CD4-positive, alpha-beta T cell (primary cell): ENCODE results near the gene WDR59. TPM values are rescaled to one million over a fixed set of nuclear protein-coding genes. Genes with fewer than 3 reads are reported as not detected.

Experiments used
- ATAC-seq: fragments of 200-7000 bp; cut with Tn5 transposase; one replicate; pipeline ENCODE4 v1.10.0; 2022; ENCODE audit warnings: mild to moderate bottlenecking; ENCODE audit not compliant: poor library complexity
- CTCF ChIA-PET: fragments of 350-600 bp; sonication (Branson Sonifier 250); formaldehyde crosslinking; loops from one replicate; lab custom pipeline; 2021; ENCODE audit warnings: antibody characterized with exemption, inconsistent platforms; lab: Charles Lee
- POLR2A ChIA-PET: fragments of 350-600 bp; sonication (Branson Sonifier 250); formaldehyde crosslinking; loops from one replicate; lab custom pipeline; 2021; ENCODE audit warnings: antibody characterized with exemption, inconsistent platforms; lab: Charles Lee
- DNase-seq, 14 experiments: peaks; one replicate each; pipeline ENCODE4 v3.0.0-alpha.2; 2013 to 2020; ENCODE audit warnings: mixed read lengths in 2 of 14
- H3K27ac ChIP-seq, 2 donors: one replicate each; pipeline versions ENCODE4 v1.5.1 to v1.7.0; 2013; ENCODE audit warnings: low read length in 2 of 2, low read depth in 1 of 2, mild to moderate bottlenecking in 1 of 2
- H3K27me3 ChIP-seq, 2 experiments: 1 replicate in 1 of 2; 2 replicates in 1 of 2; pipeline versions ENCODE4 v1.6.1 to v1.7.0; 2013; ENCODE audit warnings: low read length in 2 of 2, control low read depth in 1 of 2, mild to moderate bottlenecking in 1 of 2, moderate library complexity in 1 of 2; ENCODE audit not compliant: insufficient read depth in 2 of 2, control insufficient read depth in 1 of 2
- H3K36me3 ChIP-seq: one replicate; pipeline ENCODE4 v1.6.1; 2013; ENCODE audit warnings: low read length, control low read depth; ENCODE audit not compliant: insufficient read depth
- H3K4me1 ChIP-seq: one replicate; pipeline ENCODE4 v1.6.1; 2013; ENCODE audit warnings: low read length, control low read depth; ENCODE audit not compliant: insufficient read depth
- H3K4me3 ChIP-seq: one replicate; pipeline ENCODE4 v1.5.1; 2013; ENCODE audit warnings: mild to moderate bottlenecking, low read length, moderate library complexity
- H3K9me3 ChIP-seq, 2 experiments: 1 replicate in 1 of 2; 2 replicates in 1 of 2; pipeline versions ENCODE4 v1.6.1 to v1.7.0; 2013; ENCODE audit warnings: low read length in 2 of 2, mild to moderate bottlenecking in 2 of 2, control low read depth in 1 of 2, moderate library complexity in 1 of 2; ENCODE audit not compliant: control insufficient read depth in 1 of 2, insufficient read depth in 1 of 2
- H3K27ac Mint-ChIP-seq: one replicate; pipeline ENCODE4 v1.8.0; 2020; ENCODE audit warnings: mixed read lengths
- H3K27me3 Mint-ChIP-seq: one replicate; pipeline ENCODE4 v1.8.0; 2021; ENCODE audit warnings: mixed read lengths
- H3K36me3 Mint-ChIP-seq: one replicate; pipeline ENCODE4 v1.8.0; 2021; ENCODE audit warnings: low read depth, mixed read lengths
- H3K4me1 Mint-ChIP-seq: one replicate; pipeline ENCODE4 v1.8.0; 2021; ENCODE audit warnings: low read depth, mixed read lengths
- H3K4me3 Mint-ChIP-seq: one replicate; pipeline ENCODE4 v1.8.0; 2020; ENCODE audit warnings: mild to moderate bottlenecking, mixed read lengths
- H3K9me3 Mint-ChIP-seq: one replicate; pipeline ENCODE4 v1.8.0; 2020; ENCODE audit warnings: mixed read lengths
- intact Hi-C, 2 experiments: fragments of 100-400 bp; cut with DNase I in 1 of 2; cut with micrococcal nuclease in 1 of 2; formaldehyde crosslinking; loops; one replicate each; pipeline versions ENCODE4 v1.15.1 to v1.9.0; 2023 to 2025; cut with DNase I, micrococcal nuclease
- total RNA-seq, 174 experiments: library from RNA in 2 of 174; stranded (reverse) in 2 of 174; gene quantifications; one replicate each; pipeline ENCODE4 v1.2.3 and lab custom pipeline; 2021 to 2026
- TF ChIP-seq, protein P1 (sequence below): fragments of 200-600 bp; IDR thresholded peaks from one replicate; pipeline ENCODE4 v1.8.0; 2022; ENCODE audit warnings: antibody characterized with exemption, mild to moderate bottlenecking

The WDR59 gene
- total RNA-seq, 2 experiments from 2014 or later: 60.2 to 67.2 TPM

GRCh38 chr16:74837056-74837455 lies 147.9 kb downstream of the WDR59 start:
- no peaks in the 10 kb centered on the region for H3K4me1 Mint-ChIP-seq
- ChIA-PET POLR2A (no interaction called here), CTCF (no interaction called here)
- Histone ChIP-seq H3K36me3 (no peaks in the 10 kb centered on the region), H3K9me3 (no peaks in the 10 kb centered on the region), H3K4me3 (no peak overlapping the region), H3K4me1 (no peaks in the 10 kb centered on the region), H3K27ac (no peak overlapping the region), H3K27me3 (no peaks in the 10 kb centered on the region)
- no peaks in the 10 kb centered on the region for H3K36me3 Mint-ChIP-seq
- H3K27me3 Mint-ChIP-seq: no peaks in the 10 kb centered on the region
- no peak overlapping the region for H3K27ac Mint-ChIP-seq
- DNase-seq (no peak), ATAC-seq (no peak)
- no peaks in the 10 kb centered on the region for H3K9me3 Mint-ChIP-seq
- TF ChIP-seq, protein P1, sequence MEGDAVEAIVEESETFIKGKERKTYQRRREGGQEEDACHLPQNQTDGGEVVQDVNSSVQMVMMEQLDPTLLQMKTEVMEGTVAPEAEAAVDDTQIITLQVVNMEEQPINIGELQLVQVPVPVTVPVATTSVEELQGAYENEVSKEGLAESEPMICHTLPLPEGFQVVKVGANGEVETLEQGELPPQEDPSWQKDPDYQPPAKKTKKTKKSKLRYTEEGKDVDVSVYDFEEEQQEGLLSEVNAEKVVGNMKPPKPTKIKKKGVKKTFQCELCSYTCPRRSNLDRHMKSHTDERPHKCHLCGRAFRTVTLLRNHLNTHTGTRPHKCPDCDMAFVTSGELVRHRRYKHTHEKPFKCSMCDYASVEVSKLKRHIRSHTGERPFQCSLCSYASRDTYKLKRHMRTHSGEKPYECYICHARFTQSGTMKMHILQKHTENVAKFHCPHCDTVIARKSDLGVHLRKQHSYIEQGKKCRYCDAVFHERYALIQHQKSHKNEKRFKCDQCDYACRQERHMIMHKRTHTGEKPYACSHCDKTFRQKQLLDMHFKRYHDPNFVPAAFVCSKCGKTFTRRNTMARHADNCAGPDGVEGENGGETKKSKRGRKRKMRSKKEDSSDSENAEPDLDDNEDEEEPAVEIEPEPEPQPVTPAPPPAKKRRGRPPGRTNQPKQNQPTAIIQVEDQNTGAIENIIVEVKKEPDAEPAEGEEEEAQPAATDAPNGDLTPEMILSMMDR: no peak
- no peak overlapping the region for H3K4me3 Mint-ChIP-seq
- intact Hi-C loops: no loop called here

GRCh38 chr16:74836111-74836671 lies 148.7 kb downstream of the WDR59 start:
- H3K4me1 Mint-ChIP-seq: no peaks in the 10 kb centered on the region

GRCh38 chr16:74832228-74832627 lies 152.7 kb downstream of the WDR59 start:
- CTCF ChIA-PET: no interaction called here
- Mint-ChIP-seq H3K4me3 (no peak overlapping the region), H3K27ac (no peak overlapping the region), H3K4me1 (no peaks in the 10 kb centered on the region), H3K27me3 (no peaks in the 10 kb centered on the region), H3K36me3 (peaks cover 7% of the 10 kb centered on the region), H3K9me3 (peaks cover 7% of the 10 kb centered on the region)
- no peak overlapping the region for H3K4me3 ChIP-seq
- peaks cover 9 to 18% of the 10 kb centered on the region in 2 experiments for H3K9me3 ChIP-seq
- TF ChIP-seq, protein P1: no peak
- no peak for DNase-seq
- POLR2A ChIA-PET: no interaction called here
- ATAC-seq: no peak
- intact Hi-C loops: no loop called here
- H3K4me1 ChIP-seq: no peaks in the 10 kb centered on the region
- peaks cover 0 to 3% of the 10 kb centered on the region in 2 experiments for H3K27me3 ChIP-seq
- no peaks in the 10 kb centered on the region for H3K36me3 ChIP-seq
- no peak overlapping the region for H3K27ac ChIP-seq

More at GRCh38 chr16:74836111-74836671, 148.7 kb downstream of the WDR59 start:
- H3K4me1 ChIP-seq: no peaks in the 10 kb centered on the region
- DNase-seq (no peak), ATAC-seq (no peak)
- no peaks in the 10 kb centered on the region for H3K27me3 ChIP-seq
- Mint-ChIP-seq H3K4me3 (no peak overlapping the region), H3K9me3 (no peaks in the 10 kb centered on the region), H3K36me3 (no peaks in the 10 kb centered on the region), H3K27ac (no peak overlapping the region), H3K27me3 (no peaks in the 10 kb centered on the region)
- CTCF ChIA-PET: no interaction called here
- POLR2A ChIA-PET: no interaction called here
- no peak overlapping the region for H3K27ac ChIP-seq
- TF ChIP-seq, protein P1: no peak
- intact Hi-C loops: no loop called here
- H3K4me3 ChIP-seq: no peak overlapping the region
- H3K36me3 ChIP-seq: no peaks in the 10 kb centered on the region
- H3K9me3 ChIP-seq: no peaks in the 10 kb centered on the region
